Measurements from ENCODE around the gene METAP1D. TPM values are rescaled to one million over a fixed set of nuclear protein-coding genes. Genes with fewer than 3 reads are reported as not detected.

The METAP1D gene
- total RNA-seq, 1 experiment from 2014 or later, result 32.4 TPM

DNA sequence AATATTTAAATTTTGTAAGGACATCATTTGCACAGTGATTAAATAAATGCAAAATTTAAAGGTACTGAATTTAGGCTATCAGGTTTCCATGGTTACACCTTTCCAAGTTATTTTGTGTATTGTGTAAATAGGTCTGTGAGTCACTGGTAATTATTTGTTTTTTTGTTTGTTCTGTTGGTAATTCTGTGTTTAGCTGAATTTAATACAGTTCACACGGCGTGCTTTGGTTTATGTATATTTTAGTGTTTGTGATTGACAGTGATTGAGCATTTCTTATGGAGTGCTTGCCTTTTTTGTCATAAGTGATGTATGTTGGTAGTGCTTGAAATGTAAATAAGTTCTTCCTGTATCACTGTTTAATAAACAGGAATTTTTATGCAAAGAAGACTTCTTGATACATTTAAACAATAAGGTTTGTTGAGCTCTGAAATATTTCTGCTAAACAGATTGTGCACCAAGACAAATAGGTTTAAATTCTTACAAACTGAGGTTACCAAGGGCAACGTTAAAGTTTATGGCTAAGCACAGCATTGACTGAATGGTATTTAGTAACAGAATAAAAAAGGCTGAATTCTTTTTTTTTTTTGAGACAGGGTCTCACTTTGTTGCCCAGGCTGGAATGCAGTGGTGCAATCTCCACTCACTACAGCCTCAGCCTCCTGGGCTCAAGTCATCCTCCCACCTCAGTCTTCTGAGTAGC lies 47.3 kb downstream of the METAP1D start:
- Histone ChIP-seq H2AFZ (no peak overlapping the region), H3K27ac (no peak overlapping the region), H3K9me3 (ENCODE audit: insufficient read depth, low read depth) (no peaks in the 10 kb centered on the region; the same call in 1 of the 2 replicates), H4K20me1 (ENCODE audit: insufficient read depth) (no peaks in the 10 kb centered on the region), H3K79me2 (ENCODE audit: low read depth) (no peaks in the 10 kb centered on the region), H3K27me3 (ENCODE audit: insufficient read depth, low read depth) (no peaks in the 10 kb centered on the region), H3K4me1 (replicated peaks; ENCODE audit: insufficient read depth) (peaks cover 12% of the 10 kb centered on the region; the same call in 1 of the 2 replicates), H3K36me3 (ENCODE audit: low read depth) (no peaks in the 10 kb centered on the region), H3K4me2 (no peak overlapping the region), H3K9me2 (ENCODE audit: insufficient read depth) (no peaks in the 10 kb centered on the region), H3K4me3 (no peak overlapping the region), H3F3A (ENCODE audit: insufficient read depth, low read depth) (0 out of 2 replicates have a peak, but pooled peaks cover 3% of the 10 kb centered on the region)
- intact Hi-C loops (cut with micrococcal nuclease; ENCODE audit: unreplicated experiment), result no loop called here
- DNase-seq, result peak in 1 of 2 experiments; percentile 61
- POLR2A ChIA-PET (ENCODE audit: unreplicated experiment), result interaction anchor here (0.6 to 1.2 kb wide), 2 partner anchors 9 to 1707 kb away, joined by 6 to 48 read pairs; no protein-coding TSS in a partner anchor
- no peak for TF ChIP-seq EZH2 (IDR thresholded peaks at IDR 0.05; ENCODE audit: low read depth)
- TF ChIP-seq, protein P1, sequence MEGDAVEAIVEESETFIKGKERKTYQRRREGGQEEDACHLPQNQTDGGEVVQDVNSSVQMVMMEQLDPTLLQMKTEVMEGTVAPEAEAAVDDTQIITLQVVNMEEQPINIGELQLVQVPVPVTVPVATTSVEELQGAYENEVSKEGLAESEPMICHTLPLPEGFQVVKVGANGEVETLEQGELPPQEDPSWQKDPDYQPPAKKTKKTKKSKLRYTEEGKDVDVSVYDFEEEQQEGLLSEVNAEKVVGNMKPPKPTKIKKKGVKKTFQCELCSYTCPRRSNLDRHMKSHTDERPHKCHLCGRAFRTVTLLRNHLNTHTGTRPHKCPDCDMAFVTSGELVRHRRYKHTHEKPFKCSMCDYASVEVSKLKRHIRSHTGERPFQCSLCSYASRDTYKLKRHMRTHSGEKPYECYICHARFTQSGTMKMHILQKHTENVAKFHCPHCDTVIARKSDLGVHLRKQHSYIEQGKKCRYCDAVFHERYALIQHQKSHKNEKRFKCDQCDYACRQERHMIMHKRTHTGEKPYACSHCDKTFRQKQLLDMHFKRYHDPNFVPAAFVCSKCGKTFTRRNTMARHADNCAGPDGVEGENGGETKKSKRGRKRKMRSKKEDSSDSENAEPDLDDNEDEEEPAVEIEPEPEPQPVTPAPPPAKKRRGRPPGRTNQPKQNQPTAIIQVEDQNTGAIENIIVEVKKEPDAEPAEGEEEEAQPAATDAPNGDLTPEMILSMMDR (conservative IDR thresholded peaks at IDR 0.05), result no peak
- no TSS peak for BruUV-seq (replicated peaks)
- CTCF ChIA-PET, result no interaction called here

DNA sequence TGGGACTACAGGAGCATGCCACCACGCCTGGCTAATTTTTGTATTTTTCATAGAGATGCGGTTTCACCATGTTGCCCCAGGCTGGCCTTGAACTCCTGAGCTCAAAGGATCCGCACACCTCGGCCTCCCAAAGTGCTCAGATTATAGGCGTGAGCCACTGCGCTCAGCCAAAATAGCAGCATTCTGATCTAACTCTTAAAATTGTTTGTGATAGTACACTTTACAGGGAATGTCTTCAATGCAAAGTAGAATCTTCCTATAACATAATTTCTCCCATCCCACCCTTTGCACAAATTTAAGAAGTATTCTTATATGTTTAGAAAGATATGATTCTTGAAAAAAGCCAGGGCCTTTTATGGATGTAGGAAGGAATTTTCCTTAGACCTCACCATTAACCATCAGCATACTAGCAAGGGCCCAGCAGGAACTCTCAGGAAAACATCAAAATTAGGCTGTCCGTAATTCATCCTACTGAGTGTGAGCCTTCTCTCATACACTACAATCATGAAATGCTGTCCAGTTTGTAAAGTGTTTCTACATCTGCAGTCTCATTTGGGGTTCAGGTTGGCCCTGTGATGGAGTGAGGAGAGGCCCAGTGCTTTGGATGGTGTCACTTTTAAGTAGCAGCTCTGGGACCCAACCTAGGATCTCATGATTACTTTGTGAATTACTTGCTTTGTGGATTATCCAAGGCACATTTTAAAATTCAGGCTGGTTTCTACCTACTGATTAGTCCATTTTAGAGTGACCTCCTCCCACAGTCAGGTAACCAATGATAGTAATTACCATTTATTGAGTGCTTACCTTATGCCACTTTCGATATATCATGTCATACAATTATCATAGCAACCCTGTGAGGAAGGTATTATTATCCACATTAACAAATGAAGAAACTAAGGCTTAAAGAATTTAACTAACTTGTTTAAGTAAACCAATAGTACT lies 48.1 kb downstream of the METAP1D start:
- no peaks in the 10 kb centered on the region; the same call in 1 of the 2 replicates for H3K9me3 ChIP-seq (ENCODE audit: insufficient read depth, low read depth)
- no TSS peak for BruUV-seq (replicated peaks)
- H3K4me3 ChIP-seq, result no peak overlapping the region
- H4K20me1 ChIP-seq (ENCODE audit: insufficient read depth), result no peaks in the 10 kb centered on the region
- H3K4me2 ChIP-seq, result no peak overlapping the region
- CTCF ChIA-PET, result no interaction called here
- no peak overlapping the region for H3K27ac ChIP-seq
- TF ChIP-seq, protein P1 (conservative IDR thresholded peaks at IDR 0.05), result no peak
- no peak for TF ChIP-seq EZH2 (IDR thresholded peaks at IDR 0.05; ENCODE audit: low read depth)
- H2AFZ ChIP-seq, result no peak overlapping the region
- no peaks in the 10 kb centered on the region for H3K36me3 ChIP-seq (ENCODE audit: low read depth)
- POLR2A ChIA-PET (ENCODE audit: unreplicated experiment), result interaction anchor here (0.5 kb wide), 1 partner anchor 1051 kb away, joined by 25 read pairs; no protein-coding TSS in a partner anchor
- DNase-seq, result no peak
- intact Hi-C loops (cut with micrococcal nuclease; ENCODE audit: unreplicated experiment), result no loop called here
- H3F3A ChIP-seq (ENCODE audit: insufficient read depth, low read depth), result 0 out of 2 replicates have a peak, but pooled peaks cover 3% of the 10 kb centered on the region
- H3K79me2 ChIP-seq (ENCODE audit: low read depth), result no peaks in the 10 kb centered on the region
- H3K9me2 ChIP-seq (ENCODE audit: insufficient read depth), result no peaks in the 10 kb centered on the region
- no peaks in the 10 kb centered on the region for H3K27me3 ChIP-seq (ENCODE audit: insufficient read depth, low read depth)
- peaks cover 12% of the 10 kb centered on the region; the same call in 1 of the 2 replicates for H3K4me1 ChIP-seq (replicated peaks; ENCODE audit: insufficient read depth)

Measured in PC-9 (cell line).